H1 (cell line): Measurements from ENCODE around the gene RRP9.

Experiments
- CREB1 ChIP-seq: IDR thresholded peaks from 2 replicates; pipeline ENCODE4 v1.6.1; 2012; ENCODE audit warnings: inconsistent platforms
- EZH2 ChIP-seq: fragments of 200-600 bp; sonication (generic); IDR thresholded peaks from 2 replicates; pipeline ENCODE4 v1.7.1; 2012; ENCODE audit warnings: low read depth, mild to moderate bottlenecking, moderate library complexity, low read length, inconsistent platforms; ENCODE audit not compliant: severe bottlenecking
- HDAC6 ChIP-seq: IDR thresholded peaks from one replicate; pipeline ENCODE4 v1.7.1; 2012; ENCODE audit warnings: low read depth, mild to moderate bottlenecking, inconsistent platforms, low read length, moderate library complexity
- MAX ChIP-seq: IDR thresholded peaks from 2 replicates; pipeline ENCODE4 v1.6.1; 2012; ENCODE audit warnings: inconsistent platforms
- POLR2A ChIP-seq, 2 experiments: IDR thresholded peaks; 1 replicate in 1 of 2; 2 replicates in 1 of 2; pipeline ENCODE4 v1.6.1; 2011; ENCODE audit warnings: low read depth in 2 of 2, low read length in 2 of 2, mild to moderate bottlenecking in 2 of 2; ENCODE audit errors: control extremely low read depth in 1 of 2
- POLR2AphosphoS5 ChIP-seq: IDR thresholded peaks from 2 replicates; pipeline ENCODE4 v1.6.1; 2011; ENCODE audit warnings: low read depth, low read length
- RAD21 ChIP-seq, 2 experiments: IDR thresholded peaks in 1 of 2; conservative IDR thresholded peaks in 1 of 2; 2 replicates each; pipeline ENCODE4 v1.6.1; 2011; ENCODE audit warnings: low read depth in 2 of 2, low read length in 2 of 2, improper control_type of control experiment in 1 of 2, inconsistent platforms in 1 of 2, mild to moderate bottlenecking in 1 of 2, moderate library complexity in 1 of 2
- SIN3A ChIP-seq, 2 experiments: IDR thresholded peaks in 1 of 2; conservative IDR thresholded peaks in 1 of 2; 2 replicates each; pipeline ENCODE4 v1.6.1; 2011 to 2012; ENCODE audit warnings: low read length in 2 of 2, improper control_type of control experiment in 1 of 2, low read depth in 1 of 2, mild to moderate bottlenecking in 1 of 2
- SIX5 ChIP-seq: IDR thresholded peaks from 2 replicates; pipeline ENCODE4 v1.6.1; 2011; ENCODE audit warnings: mild to moderate bottlenecking, low read depth, low read length
- SP1 ChIP-seq: IDR thresholded peaks from 2 replicates; pipeline ENCODE4 v1.6.1; 2011; ENCODE audit warnings: low read depth, low read length
- SUZ12 ChIP-seq: fragments of 200-600 bp; sonication (generic); IDR thresholded peaks from 2 replicates; pipeline ENCODE4 v1.6.1; 2012; ENCODE audit warnings: mild to moderate bottlenecking, inconsistent platforms, low read length, moderate library complexity, mixed read lengths
- YY1 ChIP-seq: IDR thresholded peaks from 2 replicates; pipeline ENCODE4 v1.6.1; 2011; ENCODE audit warnings: low read depth, mild to moderate bottlenecking, low read length
- TF ChIP-seq, protein P1 (sequence below), 3 experiments: IDR thresholded peaks; 1 replicate in 2 of 3; 2 replicates in 1 of 3; pipeline versions ENCODE4 v1.5.1 to v1.6.1; 2011; ENCODE audit warnings: low read length in 3 of 3, mild to moderate bottlenecking in 3 of 3, inconsistent platforms in 2 of 3, low read depth in 1 of 3, moderate library complexity in 1 of 3; ENCODE audit not compliant: insufficient read depth in 1 of 3; ENCODE audit errors: control extremely low read depth in 1 of 3

- TF ChIP-seq POLR2AphosphoS5 (no peak), SIN3A (conservative IDR thresholded peaks at IDR 0.05 in 1 of 2, IDR thresholded peaks at IDR 0.05 in 1 of 2; ENCODE audit: low read depth in 1 of 2, low read length in 2 of 2) (no peak), YY1 (no peak), SP1 (no peak), SIX5 (no peak), MAX (no peak), CREB1 (no peak), EZH2 (no peak), HDAC6 (no peak), RAD21 (IDR thresholded peaks at IDR 0.05 in 1 of 2, conservative IDR thresholded peaks at IDR 0.05 in 1 of 2; ENCODE audit: low read depth in 2 of 2, low read length in 2 of 2) (no peak), POLR2A (IDR thresholded peaks at IDR 0.05; ENCODE audit: control extremely low read depth in 1 of 2, low read depth in 2 of 2, low read length in 2 of 2) (no peak), SUZ12 (no peak)
- TF ChIP-seq, protein P1, sequence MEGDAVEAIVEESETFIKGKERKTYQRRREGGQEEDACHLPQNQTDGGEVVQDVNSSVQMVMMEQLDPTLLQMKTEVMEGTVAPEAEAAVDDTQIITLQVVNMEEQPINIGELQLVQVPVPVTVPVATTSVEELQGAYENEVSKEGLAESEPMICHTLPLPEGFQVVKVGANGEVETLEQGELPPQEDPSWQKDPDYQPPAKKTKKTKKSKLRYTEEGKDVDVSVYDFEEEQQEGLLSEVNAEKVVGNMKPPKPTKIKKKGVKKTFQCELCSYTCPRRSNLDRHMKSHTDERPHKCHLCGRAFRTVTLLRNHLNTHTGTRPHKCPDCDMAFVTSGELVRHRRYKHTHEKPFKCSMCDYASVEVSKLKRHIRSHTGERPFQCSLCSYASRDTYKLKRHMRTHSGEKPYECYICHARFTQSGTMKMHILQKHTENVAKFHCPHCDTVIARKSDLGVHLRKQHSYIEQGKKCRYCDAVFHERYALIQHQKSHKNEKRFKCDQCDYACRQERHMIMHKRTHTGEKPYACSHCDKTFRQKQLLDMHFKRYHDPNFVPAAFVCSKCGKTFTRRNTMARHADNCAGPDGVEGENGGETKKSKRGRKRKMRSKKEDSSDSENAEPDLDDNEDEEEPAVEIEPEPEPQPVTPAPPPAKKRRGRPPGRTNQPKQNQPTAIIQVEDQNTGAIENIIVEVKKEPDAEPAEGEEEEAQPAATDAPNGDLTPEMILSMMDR (IDR thresholded peaks at IDR 0.05; ENCODE audit: control extremely low read depth in 1 of 3, insufficient read depth in 1 of 3, low read depth in 1 of 3, low read length in 3 of 3), result no peak
Observed at GRCh38 chr3:51942603-51943450, 1.1 kb upstream of the RRP9 start.
